Upper lobe of left lung (tissue), 6 donors: ENCODE data around the gene SBF1. TPM values are rescaled to one million over a fixed set of nuclear protein-coding genes. Genes with fewer than 3 reads are reported as not detected.

ENCODE experiments used
- ATAC-seq, 2 donors: fragments of 200-7000 bp; cut with Tn5 transposase; one replicate each; pipeline ENCODE4 v1.9.1; 2022; ENCODE audit warnings: mild to moderate bottlenecking in 2 of 2, moderate library complexity in 2 of 2; ENCODE audit not compliant: low FRiP score in 2 of 2
- DNase-seq, 2 donors: peaks; one replicate each; pipeline ENCODE4 v3.0.0-alpha.2; 2019 to 2020
- H3K27ac ChIP-seq, 4 donors: fragments of 200-600 bp; sonication (generic); one replicate each; pipeline ENCODE4 v1.5.1; 2016 to 2019
- H3K27me3 ChIP-seq, 4 donors: fragments of 200-600 bp; sonication (generic); one replicate each; pipeline ENCODE4 v1.5.1; 2017 to 2019
- H3K36me3 ChIP-seq, 4 donors: fragments of 200-600 bp; sonication (generic); one replicate each; pipeline ENCODE4 v1.5.1; 2016 to 2019
- H3K4me1 ChIP-seq, 4 donors: fragments of 200-600 bp; sonication (generic); one replicate each; pipeline ENCODE4 v1.5.1; 2018 to 2019
- H3K4me3 ChIP-seq, 4 donors: fragments of 200-600 bp; sonication (generic); one replicate each; pipeline ENCODE4 v1.5.1; 2017 to 2019; ENCODE audit warnings: mild to moderate bottlenecking in 2 of 4, moderate library complexity in 1 of 4
- H3K9me3 ChIP-seq, 4 donors: fragments of 200-600 bp; sonication (generic); one replicate each; pipeline ENCODE4 v1.5.1; 2018 to 2019
- CTCF ChIP-seq, 6 experiments: fragments of 450-650 bp in 4 of 6; fragments of 200-600 bp in 2 of 6; sonication (generic) in 2 of 6; IDR thresholded peaks; one replicate each; pipeline ENCODE4 v1.5.1; 2016 to 2019; ENCODE audit warnings: antibody characterized with exemption in 6 of 6
- EP300 ChIP-seq, 4 donors: sonication (generic); formaldehyde crosslinking; IDR thresholded peaks; one replicate each; pipeline ENCODE4 v1.5.1; 2017; ENCODE audit warnings: antibody characterized with exemption in 4 of 4, control low read depth in 2 of 4
- POLR2A ChIP-seq, 4 donors: fragments of 450-650 bp; IDR thresholded peaks; one replicate each; pipeline ENCODE4 v1.5.1; 2016 to 2017; ENCODE audit warnings: antibody characterized with exemption in 4 of 4, mild to moderate bottlenecking in 2 of 4
- POLR2AphosphoS5 ChIP-seq, 2 donors: sonication (generic); formaldehyde crosslinking; IDR thresholded peaks; one replicate each; pipeline ENCODE4 v1.5.1; 2017; ENCODE audit warnings: antibody characterized with exemption in 2 of 2
- WGBS, 2 donors: methylation state at CpG; one replicate each; pipeline ENCODE4 v1.1.5; 2017 to 2018; 5-methylcytosine and 5-hydroxymethylcytosine counted together
- total RNA-seq, 6 donors: library from RNA; depleted of rRNA in 4 of 6; stranded (reverse); fragments of >200 nt in 4 of 6; gene quantifications; one replicate each; pipeline versions ENCODE4 v1.1.0 to v1.2.1, GENCODE V29; 2016 to 2021
- donor health status: DM: no; HTN: no; CAD: no; lungs with moderate emphysema.
- donor health status: DM: no; HTN: yes; CAD: no; lungs with severe emphysema.

The SBF1 gene
- total RNA-seq, 6 donors from 2014 or later = 44.6 to 117 (median 75.7) TPM

- H3K36me3 ChIP-seq = no peaks in the 10 kb centered on the region
- no peak for TF ChIP-seq POLR2AphosphoS5 (IDR thresholded peaks at IDR 0.05)
- no peak for TF ChIP-seq POLR2A (IDR thresholded peaks at IDR 0.05)
- TF ChIP-seq CTCF (IDR thresholded peaks at IDR 0.05) = no peak
- TF ChIP-seq EP300 (IDR thresholded peaks at IDR 0.05) = no peak
- peak; percentile 73 to 83 for DNase-seq
- H3K9me3 ChIP-seq = no peaks in the 10 kb centered on the region
- whole genome bisulfite sequencing, 2 donors = 56 to 63% methylated on average over 23 to 26 of the region's 29 CpGs
- H3K27ac ChIP-seq = no peak overlapping the region
- peak in 1 of 2 donors; percentile 12 for ATAC-seq
- peaks cover 12 to 17% (median 13%) of the 10 kb centered on the region in 4 donors for H3K4me1 ChIP-seq
- no peak overlapping the region for H3K4me3 ChIP-seq
- H3K27me3 ChIP-seq = peaks cover 0 to 22% (median 13%) of the 10 kb centered on the region in 4 donors
These were observed 10.6 kb upstream of the SBF1 start for GRCh38 chr22:50485221-50486131.

GRCh38 chr22:50483977-50484853 is 9.4 kb upstream of the SBF1 start:
- Histone ChIP-seq H3K4me1 (peaks cover 12 to 17% (median 13%) of the 10 kb centered on the region in 4 donors), H3K9me3 (no peaks in the 10 kb centered on the region), H3K4me3 (no peak overlapping the region), H3K36me3 (no peaks in the 10 kb centered on the region), H3K27ac (no peak overlapping the region), H3K27me3 (peaks cover 0 to 22% (median 13%) of the 10 kb centered on the region in 4 donors)
- peak in 1 of 2 donors; percentile 20 for ATAC-seq
- TF ChIP-seq POLR2AphosphoS5 (IDR thresholded peaks at IDR 0.05) (no peak), EP300 (IDR thresholded peaks at IDR 0.05) (no peak), CTCF (IDR thresholded peaks at IDR 0.05) (no peak), POLR2A (IDR thresholded peaks at IDR 0.05) (no peak)
- 81 to 82% methylated on average over 24 to 29 of the region's 31 CpGs for WGBS, 2 donors
- peak in 1 of 2 donors; percentile 76 for DNase-seq

- ATAC-seq (no peak), DNase-seq (no peak)
- Histone ChIP-seq H3K4me3 (no peak overlapping the region), H3K27me3 (peaks cover 0 to 22% (median 13%) of the 10 kb centered on the region in 4 donors), H3K36me3 (no peaks in the 10 kb centered on the region), H3K4me1 (peaks cover 12 to 17% (median 13%) of the 10 kb centered on the region in 4 donors), H3K27ac (no peak overlapping the region), H3K9me3 (no peaks in the 10 kb centered on the region)
- TF ChIP-seq POLR2AphosphoS5 (IDR thresholded peaks at IDR 0.05) (no peak), EP300 (IDR thresholded peaks at IDR 0.05) (no peak), CTCF (IDR thresholded peaks at IDR 0.05) (no peak), POLR2A (IDR thresholded peaks at IDR 0.05) (no peak)
- whole genome bisulfite sequencing, 2 donors = 96% methylated on average over 8 of the region's 8 CpGs; no CpG with 5 or more reads in 1 of the 2 donors
These were observed 8.7 kb upstream of the SBF1 start for GRCh38 chr22:50483556-50483955.

GRCh38 chr22:50483106-50483505 is 8.3 kb upstream of the SBF1 start:
- H3K27me3 ChIP-seq = peaks cover 0 to 22% (median 13%) of the 10 kb centered on the region in 4 donors
- WGBS, 2 donors = 81 to 88% methylated on average over 6 to 7 of the region's 10 CpGs
- no peaks in the 10 kb centered on the region for H3K36me3 ChIP-seq
- ATAC-seq (no peak), DNase-seq (no peak)
- H3K4me3 ChIP-seq = no peak overlapping the region
- TF ChIP-seq EP300 (IDR thresholded peaks at IDR 0.05) (no peak), POLR2A (IDR thresholded peaks at IDR 0.05) (no peak), POLR2AphosphoS5 (IDR thresholded peaks at IDR 0.05) (no peak), CTCF (IDR thresholded peaks at IDR 0.05) (no peak)
- peaks cover 12 to 17% (median 13%) of the 10 kb centered on the region in 4 donors for H3K4me1 ChIP-seq
- H3K9me3 ChIP-seq = no peaks in the 10 kb centered on the region
- no peak overlapping the region for H3K27ac ChIP-seq
